Anterior cingulate cortex (tissue), 58 donors: ENCODE measurements around the gene NME7.
"Not testable (repeated sequence)": the region's sequence is repeated elsewhere in the genome, so short reads cannot be mapped to it uniquely, and the experiment has no call there.

ENCODE experiments used
- DNase-seq, 58 donors: peaks; one replicate each; lab custom pipeline; 2025; lab: John Stamatoyannopoulos, UW

Gene NME7, protein sequence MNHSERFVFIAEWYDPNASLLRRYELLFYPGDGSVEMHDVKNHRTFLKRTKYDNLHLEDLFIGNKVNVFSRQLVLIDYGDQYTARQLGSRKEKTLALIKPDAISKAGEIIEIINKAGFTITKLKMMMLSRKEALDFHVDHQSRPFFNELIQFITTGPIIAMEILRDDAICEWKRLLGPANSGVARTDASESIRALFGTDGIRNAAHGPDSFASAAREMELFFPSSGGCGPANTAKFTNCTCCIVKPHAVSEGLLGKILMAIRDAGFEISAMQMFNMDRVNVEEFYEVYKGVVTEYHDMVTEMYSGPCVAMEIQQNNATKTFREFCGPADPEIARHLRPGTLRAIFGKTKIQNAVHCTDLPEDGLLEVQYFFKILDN

GRCh38 chr1:169367686-169368405 lies at the start of gene NME7, which contains the start of gene BLZF1:
Gene NME7 (minus strand): TSS chr1:169367797. CDS start chr1:169367710, 87 bp downstream.
Gene BLZF1 (plus strand): TSS chr1:169368195. CDS start chr1:169369523, 1,328 bp downstream.
- DNase-seq: peak; percentile 68 to 97 (median 92)

DNA sequence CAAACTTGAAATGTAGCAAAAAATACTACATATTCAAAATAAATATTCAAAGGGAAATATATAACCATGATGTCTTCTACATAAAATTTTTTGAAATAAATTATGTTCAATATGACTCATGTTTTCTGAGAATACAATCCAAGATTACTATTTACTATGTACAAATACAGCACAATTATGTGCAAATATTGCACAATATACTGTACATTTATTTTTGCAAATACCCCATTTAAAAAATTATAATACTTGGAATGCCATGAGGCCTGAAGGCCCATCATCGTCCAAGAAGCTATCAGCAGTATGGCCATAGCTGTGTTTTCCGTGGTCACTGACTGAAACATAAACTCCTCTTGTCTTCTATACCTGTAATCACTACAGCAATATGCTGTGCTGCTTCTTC lies 47.4 kb upstream of the NME7 start:
- DNase-seq: no peak

- not testable (repeated sequence) for DNase-seq
Measured at GRCh38 chr1:169408340-169408739, 40.7 kb upstream of the NME7 start.

GRCh38 chr1:169402578-169402977 lies 35.0 kb upstream of the NME7 start:
- not testable (repeated sequence) for DNase-seq

- no peak for DNase-seq
Measured at GRCh38 chr1:169395955-169396354, 28.4 kb upstream of the NME7 start.

DNA sequence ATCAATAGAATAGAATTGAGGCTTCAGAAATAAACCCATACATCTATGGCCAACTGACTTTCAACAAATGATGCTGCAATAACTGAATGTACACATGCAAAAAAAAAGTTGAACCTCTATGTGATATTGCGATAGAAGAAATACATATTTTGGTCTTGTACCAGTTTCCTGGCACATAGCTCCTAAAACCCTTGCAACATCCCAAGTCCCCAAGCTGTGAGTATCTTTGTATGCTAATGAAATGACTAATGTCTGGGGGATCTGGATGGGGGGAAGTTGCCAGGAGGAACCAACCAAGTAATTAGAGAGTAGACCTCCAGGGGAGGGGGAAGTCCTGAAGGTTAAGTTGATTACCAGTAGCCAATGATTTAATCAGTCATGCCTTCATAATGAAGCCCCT lies 24.8 kb upstream of the NME7 start:
- DNase-seq: no peak

- no peak for DNase-seq
Measured at GRCh38 chr1:169390303-169390702, 22.7 kb upstream of the NME7 start.

DNA sequence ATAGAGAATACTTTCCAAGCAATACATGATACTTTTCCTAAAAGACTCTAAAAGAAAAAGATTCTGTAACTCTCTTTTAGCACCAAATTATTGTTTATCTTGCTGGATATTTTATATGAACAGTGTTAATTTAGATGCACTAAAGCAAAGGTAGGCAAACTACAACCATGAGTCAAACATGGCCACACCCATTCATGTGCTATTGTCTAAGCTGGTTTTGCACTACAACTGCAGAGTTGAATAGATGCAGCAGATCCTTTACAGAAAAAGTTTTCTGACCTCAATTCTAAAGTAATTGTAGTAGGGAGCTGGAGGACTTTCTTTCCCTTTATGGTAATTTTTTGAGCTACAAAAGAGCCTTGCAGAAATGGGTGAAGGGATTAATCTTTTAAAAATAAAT lies 19.8 kb upstream of the NME7 start:
- no peak for DNase-seq

DNA sequence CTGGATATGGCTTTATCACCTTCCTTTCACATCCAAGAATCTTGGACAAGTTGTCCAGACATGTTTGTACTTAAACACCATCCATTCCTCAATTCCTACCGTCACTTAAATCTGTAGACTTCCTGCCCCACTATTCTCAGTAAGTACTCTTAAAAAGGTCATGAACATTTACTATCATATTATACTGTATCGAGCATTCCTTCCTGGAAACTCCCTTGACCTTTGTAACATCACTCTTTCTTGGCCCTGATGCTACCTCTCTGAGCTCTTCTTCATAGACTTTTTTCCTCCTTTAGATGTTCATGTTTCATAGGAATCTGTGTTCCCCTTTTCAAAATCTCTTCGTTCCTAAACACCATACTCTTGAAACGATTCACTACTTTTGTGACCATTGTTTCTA lies 15.9 kb upstream of the NME7 start:
- no peak for DNase-seq

DNA sequence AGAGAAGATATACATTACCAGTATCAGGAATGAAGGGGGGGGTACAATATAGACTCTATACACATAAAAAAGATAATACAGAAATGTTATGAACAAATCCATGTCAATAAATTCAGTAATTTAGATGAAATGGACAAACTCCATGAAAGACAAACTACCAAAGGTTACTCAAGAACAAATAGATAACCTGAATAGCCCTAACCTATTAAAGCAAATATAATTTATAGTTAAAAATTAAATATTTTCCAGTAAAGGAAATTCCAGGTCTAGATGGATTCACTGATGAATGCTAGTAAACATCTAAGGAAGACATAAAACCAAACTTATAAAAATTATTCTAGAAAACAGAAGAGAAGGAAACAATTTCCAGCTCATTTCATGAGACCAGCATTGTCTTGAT lies 13.6 kb upstream of the NME7 start:
- no peak for DNase-seq

DNA sequence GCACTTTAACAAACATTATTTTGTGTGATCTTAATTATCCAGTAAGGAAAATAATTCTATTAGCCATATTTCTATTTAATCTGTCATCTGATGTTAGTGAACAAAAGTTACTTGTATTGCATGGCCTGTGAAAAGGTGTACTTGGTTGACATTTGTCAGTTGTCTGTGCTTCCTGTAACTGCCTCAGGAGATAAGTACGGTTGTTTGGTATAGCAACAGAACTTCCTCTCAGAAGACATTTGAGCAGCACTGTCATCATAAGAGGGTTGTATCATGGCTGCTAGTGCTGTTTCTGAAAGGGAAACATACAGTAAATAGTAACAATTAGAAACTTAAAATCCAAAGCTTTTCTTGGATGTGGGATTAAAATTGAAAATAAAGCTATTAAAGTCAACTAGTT lies 3.8 kb upstream of the NME7 start:
- DNase-seq: no peak

GRCh38 chr1:169368406-169368769 lies 791 bp upstream of the NME7 start:
- DNase-seq: peak in 1 of 58 donors; percentile 19

DNA sequence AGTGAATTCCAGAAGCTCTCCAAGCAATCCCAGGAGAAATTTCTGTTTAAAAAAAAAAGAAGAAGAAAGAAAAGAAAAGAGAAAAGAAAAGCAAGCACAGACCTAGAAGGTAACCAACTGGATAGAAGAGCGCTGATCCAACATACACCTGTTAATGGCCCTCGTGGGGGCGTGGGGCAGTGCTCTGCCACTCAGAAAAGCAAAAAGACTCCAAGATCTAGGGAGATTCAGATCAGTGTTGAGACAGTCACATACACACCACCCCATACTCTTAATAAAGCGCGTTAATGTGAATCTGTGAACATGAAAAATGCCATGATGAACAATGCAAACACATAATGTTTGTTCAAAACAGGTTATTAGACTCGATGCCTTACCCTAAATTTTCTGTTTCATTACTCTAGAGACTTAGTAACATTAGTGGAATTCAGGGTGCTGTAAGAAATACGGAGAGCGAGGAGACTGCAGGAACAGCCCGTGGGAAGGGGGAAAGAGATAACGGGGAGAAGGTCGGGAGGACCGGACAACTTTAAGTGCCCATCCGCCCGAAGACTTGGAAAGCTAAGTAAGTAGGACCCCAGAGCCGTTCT lies 406 bp downstream of the NME7 start:
- no peak for DNase-seq

DNA sequence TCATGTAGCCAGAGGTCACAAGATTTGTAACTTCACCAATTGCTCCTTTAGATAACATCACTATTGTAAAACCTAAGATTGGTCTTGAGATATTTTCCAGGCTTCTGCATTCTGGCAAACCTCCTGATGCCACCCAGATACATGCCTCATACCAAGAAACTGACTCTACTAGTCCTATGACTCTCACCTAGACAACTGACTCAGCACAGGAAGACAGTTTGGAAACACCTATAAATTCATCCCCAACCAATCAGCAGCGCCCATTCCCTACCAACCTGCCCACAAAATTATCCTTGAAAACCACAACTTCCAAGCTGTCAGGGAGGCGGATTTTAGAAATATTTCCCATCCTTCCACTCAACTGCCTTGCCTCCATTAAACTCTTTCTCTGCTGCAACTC lies 2.6 kb downstream of the NME7 start:
- no peak for DNase-seq

DNA sequence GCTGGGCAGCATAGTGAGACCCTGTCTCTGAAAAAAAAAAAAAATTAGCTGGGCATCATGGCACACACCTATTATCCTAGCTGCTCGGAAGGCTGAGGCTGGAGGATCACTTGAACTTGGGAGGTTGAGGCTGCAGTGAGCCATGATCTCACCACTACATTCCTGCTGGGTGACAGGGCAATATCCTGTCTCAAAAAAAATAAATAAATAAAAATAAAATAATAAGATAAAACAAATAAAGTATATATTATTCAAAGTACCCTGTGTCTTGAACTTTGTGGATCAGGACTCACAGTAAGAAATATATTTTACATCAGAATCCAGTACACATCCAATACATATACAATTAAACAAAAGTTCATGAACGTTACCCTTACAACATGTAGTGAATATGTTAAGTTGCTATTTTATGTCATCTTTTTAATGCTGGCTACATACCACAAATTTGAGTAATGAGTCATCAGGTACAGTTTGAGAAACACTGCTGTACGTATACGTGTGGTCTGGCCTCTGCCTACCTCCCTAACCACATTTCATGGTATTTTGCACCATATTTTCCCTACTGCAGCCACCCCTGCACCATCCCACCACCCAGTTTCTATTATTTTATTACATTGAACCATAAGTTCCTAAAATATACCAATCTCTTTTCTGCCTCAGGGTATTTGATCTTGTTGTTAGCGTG lies 4.4 kb downstream of the NME7 start:
- DNase-seq: no peak

- DNase-seq: peak in 1 of 58 donors; percentile 4
Measured at GRCh38 chr1:169361281-169361680, 6.3 kb downstream of the NME7 start.

GRCh38 chr1:169360415-169360814 lies 7.2 kb downstream of the NME7 start:
- no peak for DNase-seq

DNA sequence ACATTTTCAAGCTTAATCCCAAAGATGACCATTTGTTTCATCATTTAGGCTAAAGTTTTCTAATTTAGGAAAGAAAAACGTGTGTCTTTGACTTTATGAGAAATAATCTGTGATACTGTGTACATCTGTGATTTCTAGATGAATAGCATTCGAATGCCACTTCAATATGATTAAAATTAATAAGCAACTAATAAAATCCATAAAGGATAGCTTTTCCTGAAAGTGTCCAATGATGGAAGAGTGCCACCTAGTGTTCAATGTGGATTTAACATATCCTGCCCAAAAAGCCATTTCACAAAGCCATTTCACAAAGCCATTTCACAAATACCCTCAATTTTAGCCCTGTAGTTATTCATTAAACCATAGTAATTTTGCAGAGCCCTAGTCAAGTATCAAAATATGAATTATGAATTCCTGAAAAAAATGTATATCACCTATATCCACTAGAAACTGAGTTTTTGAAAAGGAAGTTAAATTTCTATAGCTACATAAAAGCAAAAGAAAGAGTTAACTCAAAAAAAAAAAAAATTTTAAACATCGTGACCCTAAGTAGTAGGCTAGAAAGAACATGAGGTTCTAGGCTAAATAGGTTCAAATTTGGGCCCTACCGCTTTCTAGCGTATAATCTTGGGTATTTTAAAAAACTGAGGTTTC lies 19.1 kb downstream of the NME7 start:
- peak in 6 of 58 donors; percentile 3 to 45 (median 7) for DNase-seq

DNA sequence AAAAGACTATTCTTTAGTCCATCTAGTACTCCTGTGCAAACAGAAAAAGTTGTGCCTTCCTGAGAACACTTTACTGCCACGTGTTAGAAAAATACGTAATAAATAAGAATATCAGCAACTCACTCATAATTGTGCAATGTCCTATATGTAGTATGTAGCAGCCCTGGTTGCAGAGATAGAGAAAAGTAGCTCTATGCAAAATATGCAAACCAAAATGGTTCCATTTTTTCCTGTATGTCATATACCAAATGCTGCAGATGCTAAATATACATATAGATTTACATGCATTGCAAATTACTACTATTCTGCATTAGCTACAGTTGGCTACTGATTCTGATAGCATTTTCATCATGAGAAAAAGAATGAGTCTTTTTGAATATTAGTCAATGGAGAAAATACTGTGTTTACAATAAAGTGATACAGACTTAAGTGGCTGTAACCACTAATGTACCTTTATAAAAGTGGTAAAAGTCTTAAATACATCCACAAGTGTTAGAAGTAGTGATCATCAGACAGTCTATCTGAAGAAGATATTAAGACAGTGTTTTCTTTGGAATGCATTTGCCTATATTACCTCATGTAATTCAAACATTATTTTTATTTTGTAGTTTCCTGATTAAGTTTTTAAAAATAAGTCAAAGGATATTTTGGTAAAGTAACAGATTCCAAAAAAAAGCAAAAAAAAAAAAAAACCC lies 19.8 kb downstream of the NME7 start:
- no peak for DNase-seq
